Gastrocnemius medialis (tissue), 4 donors: ENCODE measurements around the gene GNG7.

Source experiments
- CTCF ChIP-seq, 5 experiments: fragments of 450-650 bp in 3 of 5; fragments of 200-600 bp in 2 of 5; sonication (generic) in 2 of 5; IDR thresholded peaks in 4 of 5; conservative IDR thresholded peaks in 1 of 5; 1 replicate in 4 of 5; 2 replicates in 1 of 5; pipeline ENCODE4 v1.5.1; 2016 to 2019; ENCODE audit warnings: antibody characterized with exemption in 5 of 5, mild to moderate bottlenecking in 3 of 5, moderate library complexity in 3 of 5
- POLR2A ChIP-seq, 2 donors: fragments of 450-650 bp; IDR thresholded peaks; one replicate each; pipeline ENCODE4 v1.6.1; 2017; ENCODE audit warnings: antibody characterized with exemption in 2 of 2, mild to moderate bottlenecking in 2 of 2, moderate library complexity in 2 of 2

- TF ChIP-seq CTCF (IDR thresholded peaks at IDR 0.05 in 4 of 5, conservative IDR thresholded peaks at IDR 0.05 in 1 of 5), result peak; percentile 94 to 100 (median 100)
- TF ChIP-seq POLR2A (IDR thresholded peaks at IDR 0.05), result no peak
Measured at GRCh38 chr19:2474232-2475017, 228.1 kb downstream of the GNG7 start.
